Type B pancreatic cell (in vitro differentiated cells): ENCODE measurements around the gene CACNB1. TPM values are rescaled to one million over a fixed set of nuclear protein-coding genes. Genes with fewer than 3 reads are reported as not detected.

Source experiments
- DNase-seq: peaks from one replicate; pipeline ENCODE4 v3.0.0; 2021; ENCODE audit warnings: mixed read lengths; ENCODE audit not compliant: unreplicated experiment; ENCODE audit errors: extremely low spot score
- H3K27ac Mint-ChIP-seq: 2 replicates; pipeline ENCODE4 v1.8.0; 2021; ENCODE audit warnings: mild to moderate bottlenecking, mixed read lengths
- H3K27me3 Mint-ChIP-seq: 2 replicates; pipeline ENCODE4 v1.8.0; 2021; ENCODE audit warnings: mixed read lengths
- H3K36me3 Mint-ChIP-seq: 2 replicates; pipeline ENCODE4 v1.8.0; 2021; ENCODE audit warnings: mixed read lengths
- H3K4me1 Mint-ChIP-seq: one replicate; pipeline ENCODE4 v1.8.0; 2021; ENCODE audit warnings: mixed read lengths; ENCODE audit not compliant: unreplicated experiment
- H3K4me3 Mint-ChIP-seq: 2 replicates; pipeline ENCODE4 v1.8.0; 2021; ENCODE audit warnings: mild to moderate bottlenecking, mixed read lengths
- H3K9me3 Mint-ChIP-seq: 2 replicates; pipeline ENCODE4 v1.8.0; 2021; ENCODE audit warnings: mixed read lengths
- long read RNA-seq: library from polyadenylated mRNA; unstranded; transcript quantifications from one replicate; pipeline ENCODE4 v2.0.0, GENCODE V29; 2020
- total RNA-seq: library from RNA; stranded (reverse); gene quantifications from 2 replicates; pipeline ENCODE4 v1.2.1, GENCODE V29; 2021; ENCODE audit warnings: low replicate concordance
- TF ChIP-seq, protein P1 (sequence below): fragments of 200-600 bp; sonication (generic); conservative IDR thresholded peaks from 2 replicates; pipeline ENCODE4 v1.5.0; 2021; ENCODE audit warnings: antibody characterized with exemption, mild to moderate bottlenecking

The CACNB1 gene
- 1.8 and 9.5 TPM in 2 replicates for total RNA-seq
- long read RNA-seq, result 0 reads

- Mint-ChIP-seq H3K27me3 (no peaks in the 10 kb centered on the region), H3K4me1 (peaks cover 20% of the 10 kb centered on the region), H3K9me3 (no peaks in the 10 kb centered on the region), H3K27ac (peak within 1 kb of the TSS; percentile 43), H3K36me3 (peaks cover 14% of the 10 kb centered on the region), H3K4me3 (peak within 1 kb of the TSS; percentile 92)
- TF ChIP-seq, protein P1, sequence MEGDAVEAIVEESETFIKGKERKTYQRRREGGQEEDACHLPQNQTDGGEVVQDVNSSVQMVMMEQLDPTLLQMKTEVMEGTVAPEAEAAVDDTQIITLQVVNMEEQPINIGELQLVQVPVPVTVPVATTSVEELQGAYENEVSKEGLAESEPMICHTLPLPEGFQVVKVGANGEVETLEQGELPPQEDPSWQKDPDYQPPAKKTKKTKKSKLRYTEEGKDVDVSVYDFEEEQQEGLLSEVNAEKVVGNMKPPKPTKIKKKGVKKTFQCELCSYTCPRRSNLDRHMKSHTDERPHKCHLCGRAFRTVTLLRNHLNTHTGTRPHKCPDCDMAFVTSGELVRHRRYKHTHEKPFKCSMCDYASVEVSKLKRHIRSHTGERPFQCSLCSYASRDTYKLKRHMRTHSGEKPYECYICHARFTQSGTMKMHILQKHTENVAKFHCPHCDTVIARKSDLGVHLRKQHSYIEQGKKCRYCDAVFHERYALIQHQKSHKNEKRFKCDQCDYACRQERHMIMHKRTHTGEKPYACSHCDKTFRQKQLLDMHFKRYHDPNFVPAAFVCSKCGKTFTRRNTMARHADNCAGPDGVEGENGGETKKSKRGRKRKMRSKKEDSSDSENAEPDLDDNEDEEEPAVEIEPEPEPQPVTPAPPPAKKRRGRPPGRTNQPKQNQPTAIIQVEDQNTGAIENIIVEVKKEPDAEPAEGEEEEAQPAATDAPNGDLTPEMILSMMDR, result no peak
- DNase-seq, result peak; percentile 82
Measured at GRCh38 chr17:39197380-39198185, at the start of gene CACNB1. Gene CACNB1, minus strand, starts transcription at chr17:39197669. Its CDS starts 174 bp downstream, at chr17:39197495.

- H3K4me3 Mint-ChIP-seq, result no peak overlapping the region
- no peaks in the 10 kb centered on the region for H3K9me3 Mint-ChIP-seq
- H3K27ac Mint-ChIP-seq, result no peak overlapping the region
- DNase-seq, result no peak
- no peaks in the 10 kb centered on the region for H3K36me3 Mint-ChIP-seq
- TF ChIP-seq, protein P1, result no peak
- peaks cover 4% of the 10 kb centered on the region for H3K27me3 Mint-ChIP-seq
- H3K4me1 Mint-ChIP-seq, result peaks cover 5% of the 10 kb centered on the region
Measured at GRCh38 chr17:39246274-39246673, 48.8 kb upstream of the CACNB1 start.

GRCh38 chr17:39244600-39245570 lies 47.4 kb upstream of the CACNB1 start:
- Mint-ChIP-seq H3K4me1 (peaks cover 5% of the 10 kb centered on the region), H3K27ac (peak overlapping the region; percentile 40), H3K27me3 (peaks cover 5% of the 10 kb centered on the region)

GRCh38 chr17:39244016-39244599 lies 46.6 kb upstream of the CACNB1 start:
- Mint-ChIP-seq H3K27ac (no peak overlapping the region), H3K4me1 (peaks cover 5% of the 10 kb centered on the region), H3K9me3 (no peaks in the 10 kb centered on the region), H3K36me3 (no peaks in the 10 kb centered on the region), H3K27me3 (peaks cover 12% of the 10 kb centered on the region), H3K4me3 (no peak overlapping the region)
- TF ChIP-seq, protein P1, result no peak
- no peak for DNase-seq

More at GRCh38 chr17:39244600-39245570, 47.4 kb upstream of the CACNB1 start:
- no peaks in the 10 kb centered on the region for H3K36me3 Mint-ChIP-seq
- DNase-seq, result peak; percentile 90
- H3K4me3 Mint-ChIP-seq, result no peak overlapping the region
- H3K9me3 Mint-ChIP-seq, result no peaks in the 10 kb centered on the region
- TF ChIP-seq, protein P1, result peak; percentile 95

DNA sequence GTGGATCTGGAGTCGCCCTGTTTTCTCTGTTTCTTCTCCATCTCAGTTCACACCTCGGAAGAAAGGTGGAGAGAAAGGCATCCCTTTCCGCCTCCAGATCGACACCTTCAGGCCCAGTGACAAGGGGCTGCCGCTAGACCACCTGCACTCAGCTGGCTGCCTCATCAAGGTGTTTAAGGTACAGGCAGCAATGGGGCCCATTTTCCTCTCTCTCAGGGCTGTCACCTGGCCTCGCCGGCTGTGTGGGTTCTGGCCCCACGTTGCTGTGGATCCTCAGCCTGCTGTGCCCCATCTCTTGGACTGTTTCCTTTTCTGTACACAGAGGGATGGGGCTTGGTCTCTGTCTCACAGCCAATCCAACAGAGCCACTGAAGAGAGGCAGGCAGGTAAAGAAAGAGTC lies 45.7 kb upstream of the CACNB1 start:
- Mint-ChIP-seq H3K4me1 (peaks cover 5% of the 10 kb centered on the region), H3K27ac (no peak overlapping the region), H3K36me3 (no peaks in the 10 kb centered on the region), H3K9me3 (no peaks in the 10 kb centered on the region), H3K4me3 (no peak overlapping the region), H3K27me3 (peaks cover 15% of the 10 kb centered on the region)
- TF ChIP-seq, protein P1, result no peak
- DNase-seq, result no peak
